Stimulated activated CD8-positive, alpha-beta memory T cell treated with anti-CD3 and anti-CD28 coated beads, Interleukin-15, amount 100 ng/mL, for 4 hours (primary cell): ENCODE measurements around the gene ZNF311.

Experiments
- DNase-seq, 2 donors: peaks; one replicate each; pipeline ENCODE4 v3.0.0-alpha.2; 2020; ENCODE audit warnings: low read depth in 2 of 2

Gene ZNF311

DNA sequence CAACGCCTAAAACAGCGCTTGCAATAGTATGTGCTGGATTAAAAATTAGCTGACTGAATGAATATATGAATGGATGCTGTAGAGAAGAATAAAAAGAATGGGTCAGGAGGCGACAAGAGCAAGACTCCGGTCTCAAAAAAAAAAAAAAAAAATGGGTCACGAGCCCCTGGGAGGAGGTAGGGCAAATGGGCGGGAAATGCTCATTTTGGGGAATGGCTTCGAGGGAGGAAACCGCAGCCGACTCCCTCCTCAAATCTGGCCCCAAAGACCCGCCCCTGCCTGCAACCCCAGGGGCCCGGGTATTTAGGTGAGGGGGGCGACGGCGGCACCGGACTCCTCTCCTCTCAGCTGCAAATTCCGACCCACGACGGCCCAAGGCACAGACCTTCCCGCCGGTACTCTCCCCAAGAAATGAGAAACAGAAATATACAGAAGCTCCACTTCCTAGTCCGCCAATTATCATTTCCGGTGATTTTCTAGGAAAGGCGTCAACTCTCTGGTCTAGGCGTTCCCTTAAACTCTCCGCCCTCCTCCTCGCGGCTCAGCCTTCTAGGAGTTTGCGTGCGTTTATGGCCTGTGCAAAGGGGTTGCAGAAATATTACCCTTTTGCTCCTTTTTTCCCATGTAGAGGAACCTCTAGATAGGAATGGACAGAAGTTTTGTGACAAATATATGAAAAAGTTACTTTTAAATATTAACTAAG is at the start of gene ZNF311:
Gene ZNF311, minus strand, starts transcription at position 133 of the 703 bp plus-strand sequence. CDS start 1,361 bp downstream, outside the sequence.
- no peak for DNase-seq

DNA sequence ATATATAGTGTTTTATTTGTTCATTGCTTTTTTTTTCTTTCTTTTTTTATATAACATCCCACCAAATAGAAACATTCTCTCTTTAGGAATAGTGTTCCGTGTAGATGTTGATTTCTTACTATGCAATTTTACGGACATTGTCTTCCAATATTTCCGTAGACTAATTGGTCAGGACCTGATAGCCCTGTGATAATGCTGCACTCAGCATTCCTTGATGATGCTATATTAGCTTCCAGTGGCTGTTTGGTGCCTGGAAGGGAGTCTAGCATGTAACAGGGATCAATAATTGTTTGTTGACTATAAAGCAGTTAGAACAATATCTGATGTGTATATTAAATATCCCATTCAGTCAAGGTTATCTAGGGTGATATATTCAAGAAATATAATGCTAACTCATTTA is 46.6 kb upstream of the ZNF311 start:
- DNase-seq = no peak

DNA sequence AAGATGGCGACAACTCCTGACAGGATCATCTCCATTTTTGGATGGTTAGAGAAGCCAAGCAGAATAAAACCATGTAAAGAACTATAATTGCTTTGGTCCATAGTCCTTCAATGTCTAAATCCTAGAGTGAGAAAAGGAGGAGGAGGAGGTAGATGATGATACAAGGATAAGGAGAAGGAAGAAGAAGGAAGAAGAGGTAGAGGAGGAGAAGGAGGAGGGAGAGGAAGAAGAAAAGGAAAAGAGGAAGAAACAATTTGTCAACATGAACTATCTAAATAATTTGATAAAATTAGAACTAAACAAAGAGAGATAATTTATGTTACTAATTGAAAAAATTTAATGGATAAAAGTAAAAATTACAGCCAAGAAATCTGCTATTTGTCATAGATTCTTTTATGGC is 40.0 kb upstream of the ZNF311 start, which contains the start of gene OR2W1:
Gene OR2W1, minus strand, starts transcription at position 101 of the 400 bp plus-strand sequence. Its CDS starts 0 bp downstream, at position 101.
- no peak for DNase-seq

DNA sequence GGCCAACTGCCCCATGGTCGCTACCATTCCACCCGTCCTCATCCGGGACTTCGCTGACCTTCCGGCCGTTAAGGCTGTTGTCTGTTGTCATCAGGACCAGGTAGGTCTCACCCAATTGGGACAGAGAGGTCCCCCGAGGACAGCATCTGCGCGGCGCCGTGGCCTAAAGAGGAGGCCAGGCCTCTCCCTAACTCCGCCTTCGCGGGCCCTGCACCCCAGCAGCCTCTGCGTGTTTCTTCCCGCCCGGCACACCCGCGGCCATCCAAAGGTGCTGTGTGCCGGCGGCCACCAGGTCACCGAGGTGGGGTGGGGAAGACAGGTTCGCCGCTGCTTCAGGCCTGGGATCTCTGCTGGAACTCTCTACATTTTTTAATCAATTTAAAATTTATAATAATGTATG is 30.8 kb upstream of the ZNF311 start:
- no peak for DNase-seq

DNA sequence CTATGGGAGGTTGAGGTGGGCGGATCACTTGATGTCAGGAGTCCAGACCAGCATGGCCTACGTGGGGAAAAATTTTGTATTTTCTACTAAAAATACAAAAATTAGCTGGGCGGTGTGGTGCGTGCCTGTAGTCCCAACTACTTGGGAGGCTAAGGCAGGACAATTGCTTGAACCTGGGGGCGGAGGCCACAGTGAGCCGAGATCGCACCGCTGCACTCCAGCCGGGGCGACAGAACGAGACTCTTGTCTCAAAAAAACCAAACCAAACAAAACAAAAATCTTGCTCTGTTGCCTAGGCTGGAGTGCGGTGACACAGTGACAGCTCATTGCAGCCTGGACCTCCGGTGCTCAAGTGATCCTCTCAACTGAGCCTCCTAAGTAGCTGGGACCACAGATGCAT is 23.7 kb upstream of the ZNF311 start:
- DNase-seq = no peak

DNA sequence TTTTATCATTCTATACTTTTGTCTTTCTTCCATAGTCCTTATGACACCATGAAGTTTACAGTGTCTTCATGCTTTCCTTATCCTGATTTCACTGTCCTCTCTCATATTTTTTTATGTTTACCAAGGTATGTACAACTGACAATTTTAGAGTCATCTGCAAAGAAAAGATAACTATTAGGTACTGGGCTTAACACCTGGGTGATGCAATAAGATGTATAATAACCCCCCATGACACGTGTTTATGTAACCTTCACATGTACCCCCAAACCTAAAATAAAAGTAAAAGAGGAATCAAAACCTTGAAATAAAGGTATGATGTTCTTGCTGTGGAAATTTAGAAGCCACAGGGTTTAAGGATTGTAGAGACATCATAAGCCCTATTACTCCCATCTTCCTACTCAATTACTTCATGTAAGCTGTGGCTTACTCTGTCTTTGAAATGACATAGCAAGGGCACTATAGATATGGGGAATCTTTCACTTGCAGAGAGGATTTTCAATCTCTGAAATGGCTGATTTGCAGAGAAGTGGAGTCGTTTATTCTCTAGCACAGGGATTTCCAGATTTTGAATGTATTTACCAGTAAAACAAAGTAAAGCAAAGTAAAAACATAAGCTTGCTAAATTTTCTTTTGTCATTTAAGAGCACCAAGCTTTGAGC is 20.9 kb upstream of the ZNF311 start:
- DNase-seq = no peak

DNA sequence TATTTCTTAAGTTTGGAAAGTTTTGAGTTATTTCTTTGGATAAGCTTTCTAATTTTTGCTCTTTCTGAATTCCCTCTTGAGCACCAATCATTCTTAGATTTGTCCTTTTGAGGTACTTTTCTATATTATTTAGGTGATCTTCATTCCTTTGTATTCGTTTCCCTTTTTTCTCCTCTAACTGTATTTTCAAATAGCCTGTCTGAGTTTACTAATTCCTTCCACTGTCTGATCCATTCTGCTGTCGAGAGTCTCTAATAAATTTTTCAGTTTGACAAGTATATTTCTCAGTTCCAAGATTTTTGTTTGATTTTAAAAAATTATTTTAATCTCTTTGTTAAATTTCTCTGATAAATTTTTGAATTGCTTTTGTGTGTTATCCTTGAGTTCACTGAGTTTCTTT is 16.3 kb upstream of the ZNF311 start:
- no peak for DNase-seq

DNA sequence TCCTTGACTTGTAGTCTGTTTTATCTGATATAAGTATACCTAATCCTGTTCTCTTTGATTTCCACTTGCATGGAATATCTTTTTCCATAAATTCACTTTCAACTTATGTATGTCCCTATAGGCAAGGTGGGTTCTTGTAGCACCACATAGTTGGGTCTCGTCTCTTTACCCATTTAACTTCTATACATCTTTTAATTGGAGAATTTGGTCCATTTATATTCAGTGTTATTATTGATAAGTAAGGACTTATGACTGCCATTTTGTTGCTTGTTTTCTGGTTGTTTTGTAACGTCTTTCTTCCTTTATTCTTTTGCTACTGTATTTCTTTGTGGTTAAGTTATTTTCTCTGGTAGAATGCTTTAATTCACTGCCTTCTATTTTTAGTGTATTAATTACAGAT is 14.5 kb upstream of the ZNF311 start:
- no peak for DNase-seq

DNA sequence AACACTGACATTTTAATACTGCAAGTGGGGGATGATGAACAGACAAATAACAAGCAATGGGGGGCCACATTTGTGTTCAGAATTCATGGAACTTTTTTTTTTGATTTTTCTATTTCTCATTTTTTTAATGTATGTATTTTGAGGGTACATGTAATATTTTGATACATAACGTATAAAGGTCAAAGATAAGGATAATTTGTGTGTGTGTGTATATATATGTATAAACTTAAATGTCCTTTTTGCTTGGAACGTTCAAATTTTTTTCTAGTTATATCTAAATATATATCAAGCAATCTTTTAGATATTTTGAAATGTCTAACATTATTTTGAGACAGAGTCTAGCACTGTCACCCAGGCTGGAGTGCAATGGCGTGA is 12.3 kb upstream of the ZNF311 start:
- no peak for DNase-seq

DNA sequence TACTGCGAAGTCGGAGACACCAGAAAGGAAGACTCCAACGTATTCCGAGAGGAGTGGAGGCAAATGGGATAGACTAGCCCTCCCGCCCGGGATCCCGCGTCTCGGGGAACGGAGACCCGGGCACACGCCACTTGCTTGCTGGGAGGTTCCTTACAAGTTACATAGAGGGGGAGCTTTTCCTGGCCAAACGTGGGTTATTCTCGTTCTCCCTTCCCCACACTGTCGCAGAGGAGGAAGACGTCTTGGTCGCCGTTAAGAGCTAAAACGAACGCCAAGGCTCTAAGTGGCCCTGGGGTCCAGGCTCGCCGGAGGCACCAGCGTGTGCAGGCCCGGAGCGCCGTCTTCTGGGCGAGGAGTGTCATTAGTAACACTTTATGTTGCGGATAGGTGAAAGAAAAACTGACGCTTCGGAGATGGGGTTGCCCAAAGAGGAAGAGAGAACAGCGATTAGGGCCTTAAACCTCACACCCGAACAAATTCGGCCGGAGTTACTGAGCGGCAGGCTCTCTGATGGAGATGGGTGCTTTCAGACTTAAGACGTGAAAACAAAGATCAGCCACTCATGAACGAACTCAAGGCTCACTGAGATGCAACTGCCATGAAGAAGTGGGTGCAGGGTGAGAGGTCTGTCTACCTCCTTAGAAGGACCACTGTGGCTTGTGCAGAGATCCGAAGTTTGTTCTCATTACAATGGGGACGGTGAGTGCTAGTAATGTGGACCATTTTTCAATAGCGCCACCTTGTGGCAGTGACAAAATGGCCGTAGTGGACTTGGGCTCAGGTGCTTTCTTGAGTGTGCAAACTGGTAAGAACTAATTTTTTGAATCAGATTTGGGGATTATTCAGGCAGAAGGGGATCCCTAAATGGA is 11.7 kb upstream of the ZNF311 start:
- DNase-seq = peak; percentile 54 to 72

DNA sequence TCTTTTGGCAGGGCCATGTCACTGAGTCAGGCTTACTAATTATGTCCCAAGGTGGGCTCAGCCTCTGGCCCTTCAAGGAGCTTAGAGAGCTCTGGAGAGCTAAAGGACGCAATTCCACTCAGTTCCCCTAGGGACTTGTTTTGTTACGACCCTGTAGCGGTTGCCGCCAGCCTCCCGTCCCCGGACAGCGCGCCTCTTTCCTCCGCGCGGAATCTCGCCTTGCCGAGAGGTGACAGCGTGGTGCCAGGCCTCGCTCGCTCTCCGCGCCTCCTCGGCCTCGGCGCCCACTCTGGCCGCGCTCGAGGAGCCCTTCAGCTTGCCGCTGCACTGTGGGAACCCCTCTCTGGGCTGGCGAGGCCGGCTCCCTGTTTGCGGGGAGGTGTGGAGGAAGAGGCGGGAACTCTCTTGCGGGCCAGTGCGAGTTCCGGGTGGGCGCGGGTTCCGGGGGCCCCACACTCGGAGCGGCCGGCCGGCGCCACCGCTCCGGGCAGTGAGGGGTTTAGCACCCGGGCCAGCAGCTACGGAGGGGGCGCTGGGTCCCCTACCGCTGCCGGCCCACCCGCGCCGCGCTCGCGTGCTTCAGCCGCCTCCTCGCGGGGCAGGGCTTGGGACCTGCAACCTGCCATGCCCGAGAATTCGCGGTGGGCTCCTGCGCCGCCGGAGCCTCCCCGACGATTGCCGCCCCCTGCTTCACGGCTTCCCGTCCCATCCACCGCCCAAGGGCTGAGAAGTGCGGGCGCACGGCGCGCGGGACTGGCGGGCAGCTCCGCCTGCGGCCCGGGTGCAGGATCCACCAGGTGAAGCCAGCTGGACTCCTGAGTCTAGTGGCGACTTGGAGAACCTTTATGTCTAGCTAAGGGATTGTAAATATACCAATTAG is 9.9 kb upstream of the ZNF311 start:
- no peak for DNase-seq

DNA sequence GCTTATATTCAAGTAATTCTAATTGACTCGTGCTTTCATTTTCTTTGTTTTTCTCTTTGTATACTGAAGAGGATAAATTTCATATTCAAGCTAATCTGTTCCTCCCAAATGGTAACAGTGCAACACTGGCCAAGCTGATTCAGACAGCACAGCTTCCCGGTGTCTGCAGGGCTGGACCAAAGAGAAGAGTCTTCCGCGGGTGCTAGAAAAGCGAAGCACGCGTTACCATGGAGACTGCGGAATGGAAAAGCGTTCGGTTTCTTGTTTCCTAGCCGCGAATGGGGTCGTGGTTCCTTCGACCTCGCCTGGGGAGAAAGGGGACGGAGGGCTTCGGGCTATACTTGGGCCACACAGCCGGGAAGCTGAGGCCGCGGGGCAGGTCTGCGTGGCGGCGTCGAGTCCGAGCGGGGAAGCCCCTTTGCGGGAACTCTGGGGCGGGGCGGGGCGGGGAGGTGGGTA is 6.2 kb upstream of the ZNF311 start:
- no peak for DNase-seq

DNA sequence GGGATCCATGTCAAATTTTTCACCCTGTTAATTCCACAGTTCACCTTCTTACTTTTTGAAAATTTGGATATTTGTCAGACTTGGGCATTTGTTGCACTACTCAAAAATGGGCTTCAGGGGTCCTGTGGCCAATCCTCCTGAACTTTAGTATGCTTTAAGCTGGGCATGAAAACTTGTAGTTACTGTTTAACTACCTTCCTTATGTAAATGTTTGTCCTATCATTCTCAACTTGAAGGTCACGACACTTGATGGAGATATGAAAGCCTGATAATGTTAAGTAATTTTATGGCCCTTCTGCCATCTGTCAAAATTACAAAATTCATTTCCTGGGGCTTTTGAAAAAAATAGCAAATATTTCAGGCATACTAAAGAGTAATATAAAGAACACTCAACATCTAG is 4.2 kb upstream of the ZNF311 start:
- DNase-seq = no peak

DNA sequence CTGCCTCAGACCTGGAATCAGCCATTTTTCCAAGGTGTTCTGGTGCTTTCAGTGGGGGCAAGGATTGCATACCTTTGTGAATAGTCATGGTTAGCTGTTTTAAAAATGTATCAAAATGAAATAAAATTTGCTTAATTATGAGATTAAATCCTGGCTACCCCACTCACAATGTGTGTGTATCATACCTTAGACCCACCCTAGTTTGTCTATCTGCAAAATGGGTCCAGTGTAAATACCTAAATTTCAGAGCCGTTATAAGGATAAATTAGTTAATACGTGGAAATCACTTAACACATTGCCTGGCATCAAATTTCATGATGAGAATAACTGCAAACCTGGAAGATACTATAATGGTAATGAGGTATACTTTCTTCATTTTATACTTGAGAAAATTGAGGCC is 3.0 kb upstream of the ZNF311 start:
- no peak for DNase-seq

DNA sequence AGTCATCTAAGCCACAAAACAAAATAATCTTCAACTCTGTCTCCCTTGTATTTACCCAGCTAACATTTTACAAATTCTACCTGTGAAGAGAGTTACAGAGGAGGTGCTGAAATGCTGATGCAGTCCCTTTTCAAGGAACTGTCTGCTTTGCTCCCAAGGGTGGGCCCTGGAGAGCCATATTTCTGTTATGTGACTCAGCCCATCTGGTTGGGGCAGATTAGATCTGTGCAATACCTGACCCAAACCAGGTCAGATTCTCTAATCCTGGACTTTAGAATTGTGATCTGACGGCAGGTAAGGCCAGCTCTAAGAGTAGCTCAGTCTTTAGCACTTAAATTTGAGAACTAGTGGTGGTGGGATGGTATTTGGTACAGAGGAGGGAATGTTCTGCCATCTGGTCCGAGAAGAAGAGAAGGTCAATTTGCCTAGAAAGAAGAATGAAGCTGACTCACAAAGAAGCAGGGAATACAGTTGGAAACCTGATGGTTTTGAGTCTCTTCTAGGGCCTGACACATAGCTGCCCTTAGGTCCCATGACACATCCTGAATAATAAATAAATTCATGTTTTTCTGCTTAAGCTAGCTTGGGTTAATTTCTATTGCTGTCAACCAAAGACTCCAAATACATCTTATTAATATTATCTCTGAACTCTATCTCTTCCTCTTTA is 8.1 kb downstream of the ZNF311 start:
- DNase-seq = no peak

DNA sequence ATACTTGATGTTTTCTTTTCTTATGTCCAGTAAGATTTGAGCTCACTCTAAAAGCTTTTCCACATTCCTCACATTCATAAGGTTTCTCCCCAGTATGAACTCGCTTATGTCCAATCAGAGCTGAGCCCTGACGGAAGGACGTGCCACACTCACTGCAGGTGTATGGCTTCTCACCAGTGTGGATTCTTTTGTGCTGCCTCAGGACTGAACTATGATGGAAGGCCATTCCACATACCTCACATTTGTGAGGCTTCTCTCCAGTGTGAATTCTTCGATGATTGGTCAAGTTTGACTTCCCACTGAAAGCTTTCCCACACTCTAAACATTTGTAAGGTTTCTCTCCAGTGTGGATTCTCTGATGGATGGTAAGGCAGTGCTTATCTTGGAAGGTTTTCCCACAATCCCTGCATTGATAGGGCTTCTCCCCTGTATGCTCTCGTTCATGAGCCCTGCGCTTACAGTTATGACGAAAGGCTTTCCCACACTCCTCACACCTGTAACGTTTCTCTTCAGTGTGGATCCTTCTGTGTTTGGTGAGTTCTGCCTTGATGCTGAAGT is 9.9 kb downstream of the ZNF311 start:
- DNase-seq = no peak

DNA sequence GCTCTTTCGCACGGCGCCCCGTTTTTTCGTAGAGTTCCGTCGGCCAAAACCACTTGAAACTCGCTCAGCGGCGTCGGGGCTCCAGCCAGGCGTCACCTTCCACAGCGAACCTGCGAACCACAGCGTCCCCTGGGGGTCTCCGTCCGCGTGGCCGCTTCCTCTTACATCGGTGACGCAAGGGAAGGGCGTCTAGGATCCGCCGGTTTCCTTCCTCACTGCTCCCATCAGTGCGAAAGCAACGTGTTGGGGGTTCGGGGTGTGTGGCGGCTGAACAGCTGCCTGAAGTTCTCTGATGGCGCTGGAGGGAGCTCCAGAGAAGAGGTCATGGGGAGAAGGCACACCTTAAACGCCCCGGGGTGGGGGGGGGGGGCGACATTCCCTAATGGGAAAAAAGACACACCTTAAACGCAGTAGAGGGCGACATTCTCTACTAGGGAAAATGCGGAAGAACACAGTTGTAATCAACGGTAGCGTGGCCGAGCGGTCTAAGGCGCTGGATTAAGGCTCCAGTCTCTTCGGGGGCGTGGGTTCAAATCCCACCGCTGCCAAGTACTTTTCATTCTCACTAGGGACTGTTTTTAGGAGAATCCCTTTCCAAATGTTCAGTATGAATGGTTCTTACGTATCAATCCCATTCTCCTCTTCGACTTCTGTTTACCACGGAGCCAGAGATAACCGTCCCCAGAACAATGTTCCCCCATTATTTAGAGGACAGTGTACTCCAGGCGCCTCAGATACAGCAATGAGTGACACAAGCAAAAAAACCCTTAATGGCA is 16.4 kb downstream of the ZNF311 start:
- peak; percentile 29 to 38 for DNase-seq

DNA sequence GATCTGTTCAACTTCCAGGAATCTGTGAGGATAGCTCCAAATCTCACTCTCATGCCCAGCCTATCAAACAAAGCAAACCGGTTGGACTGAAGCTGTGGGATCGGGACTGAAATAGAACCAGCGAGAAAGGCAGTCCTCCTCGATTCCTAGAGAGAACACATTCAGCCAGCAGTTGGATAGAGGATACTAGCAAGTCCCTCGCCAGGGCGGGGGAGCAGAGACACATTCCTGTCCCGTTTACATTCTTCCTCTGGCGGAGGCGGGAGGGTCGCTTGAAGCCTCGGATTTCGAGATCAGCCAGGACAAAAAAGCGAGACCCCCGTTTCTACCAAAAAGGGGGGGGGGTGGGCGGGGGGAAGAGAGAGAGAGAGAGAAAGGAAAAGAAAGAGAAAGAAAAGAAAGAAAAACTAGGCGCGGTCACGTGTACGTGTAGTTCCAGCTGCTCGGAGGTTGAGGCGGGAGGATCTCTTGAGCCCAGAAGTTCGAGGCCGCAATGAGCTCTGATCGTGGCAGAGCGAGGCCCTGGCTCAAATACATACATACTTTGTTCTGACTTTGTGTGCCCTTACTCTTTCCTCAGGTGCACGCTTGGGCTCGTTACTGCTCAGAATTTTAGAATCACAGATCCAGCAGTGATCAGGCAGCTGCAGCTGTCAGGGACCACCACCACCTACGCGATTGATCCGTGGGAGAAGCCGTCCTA is 19.5 kb downstream of the ZNF311 start:
- no peak for DNase-seq

DNA sequence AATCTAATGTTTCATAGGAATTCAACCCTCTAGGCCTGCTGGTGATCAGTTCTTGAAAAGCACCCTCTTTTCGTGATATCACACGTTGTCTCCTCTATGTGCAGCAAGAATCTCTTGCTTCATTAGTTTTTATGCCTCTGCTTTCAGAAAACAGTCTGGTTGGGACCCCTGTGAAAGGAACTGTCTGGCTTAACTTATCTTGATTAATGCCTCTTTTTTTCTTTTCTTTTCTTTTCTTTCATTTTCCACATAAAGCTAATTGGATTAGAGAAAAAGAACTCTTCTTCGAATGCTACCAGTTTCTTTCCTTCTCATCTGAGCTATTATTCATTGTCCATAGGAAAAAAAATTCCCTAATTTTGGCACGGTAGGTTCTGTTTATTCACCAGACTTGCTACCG is 21.3 kb downstream of the ZNF311 start:
- DNase-seq = no peak
